Naive thymus-derived CD4-positive, alpha-beta T cell (primary cell): ENCODE measurements around the gene GAK. TPM values are rescaled to one million over a fixed set of nuclear protein-coding genes. Genes with fewer than 3 reads are reported as not detected.

Source experiments
- ATAC-seq: fragments of 150-1000 bp; cut with Tn5 transposase; 2 replicates; pipeline ENCODE4 v1.10.0; 2021; ENCODE audit warnings: mild to moderate bottlenecking, moderate library complexity
- CTCF ChIA-PET: fragments of 350-600 bp; sonication (Branson Sonifier 250); formaldehyde crosslinking; loops from one replicate; lab custom pipeline; 2021; ENCODE audit warnings: antibody characterized with exemption; lab: Charles Lee
- POLR2A ChIA-PET: fragments of 350-600 bp; sonication (Branson Sonifier 250); formaldehyde crosslinking; loops from one replicate; lab custom pipeline; 2021; ENCODE audit warnings: antibody characterized with exemption, inconsistent platforms; lab: Charles Lee
- DNase-seq, 9 donors: peaks; one replicate each; pipeline versions ENCODE4 v3.0.0 to v3.0.0-alpha.2; 2020 to 2022; ENCODE audit warnings: mixed read lengths in 1 of 9
- H3K27ac ChIP-seq: one replicate; pipeline ENCODE4 v1.7.0; 2013; ENCODE audit warnings: mild to moderate bottlenecking, low read depth, low read length, moderate library complexity
- H3K27me3 ChIP-seq, 2 donors: one replicate each; pipeline ENCODE4 v1.7.0; 2013; ENCODE audit warnings: low read length in 2 of 2, mild to moderate bottlenecking in 2 of 2, moderate library complexity in 2 of 2; ENCODE audit not compliant: control insufficient read depth in 2 of 2, insufficient read depth in 2 of 2
- H3K36me3 ChIP-seq, 3 experiments: 1 replicate in 2 of 3; 2 replicates in 1 of 3; pipeline ENCODE4 v1.7.0; 2013; ENCODE audit warnings: low read length in 3 of 3, mild to moderate bottlenecking in 3 of 3, moderate library complexity in 1 of 3; ENCODE audit not compliant: insufficient read depth in 3 of 3, control insufficient read depth in 2 of 3
- H3K4me1 ChIP-seq, 2 donors: one replicate each; pipeline ENCODE4 v1.7.0; 2013; ENCODE audit warnings: low read length in 2 of 2, mild to moderate bottlenecking in 2 of 2, moderate library complexity in 1 of 2; ENCODE audit not compliant: control insufficient read depth in 2 of 2, insufficient read depth in 2 of 2
- H3K4me3 ChIP-seq: 2 replicates; pipeline ENCODE4 v1.7.0; 2013; ENCODE audit warnings: mild to moderate bottlenecking, low read length
- H3K9me3 ChIP-seq, 3 experiments: 1 replicate in 2 of 3; 2 replicates in 1 of 3; pipeline ENCODE4 v1.7.0; 2013; ENCODE audit warnings: low read length in 3 of 3; ENCODE audit not compliant: control insufficient read depth in 2 of 3
- H3K27ac Mint-ChIP-seq, 9 donors: one replicate each; pipeline ENCODE4 v1.8.0; 2020 to 2022; ENCODE audit warnings: mixed read lengths in 9 of 9, mild to moderate bottlenecking in 8 of 9, moderate library complexity in 5 of 9, inconsistent platforms in 2 of 9
- H3K27me3 Mint-ChIP-seq, 5 donors: one replicate each; pipeline ENCODE4 v1.8.0; 2021 to 2022; ENCODE audit warnings: mixed read lengths in 5 of 5, mild to moderate bottlenecking in 1 of 5
- H3K36me3 Mint-ChIP-seq, 5 donors: one replicate each; pipeline ENCODE4 v1.8.0; 2020 to 2022; ENCODE audit warnings: mixed read lengths in 5 of 5, mild to moderate bottlenecking in 3 of 5, inconsistent platforms in 1 of 5
- H3K4me1 Mint-ChIP-seq, 7 donors: one replicate each; pipeline ENCODE4 v1.8.0; 2020 to 2022; ENCODE audit warnings: mixed read lengths in 7 of 7, mild to moderate bottlenecking in 3 of 7, inconsistent platforms in 1 of 7
- H3K4me3 Mint-ChIP-seq, 10 donors: one replicate each; pipeline ENCODE4 v1.8.0; 2020 to 2022; ENCODE audit warnings: mild to moderate bottlenecking in 10 of 10, mixed read lengths in 10 of 10, moderate library complexity in 6 of 10, inconsistent platforms in 2 of 10
- H3K9me3 Mint-ChIP-seq, 11 donors: one replicate each; pipeline ENCODE4 v1.8.0; 2020 to 2022; ENCODE audit warnings: mixed read lengths in 11 of 11, mild to moderate bottlenecking in 4 of 11, inconsistent platforms in 1 of 11, moderate library complexity in 1 of 11
- intact Hi-C, 2 donors: fragments of 100-400 bp; cut with micrococcal nuclease; formaldehyde crosslinking; loops; one replicate each; pipeline ENCODE4 v1.15.1; 2023
- polyA plus RNA-seq, 2 donors: library from polyadenylated mRNA; unstranded; fragments of 300-500 nt; fragmentation: Illumina TruSeq; gene quantifications; one replicate each; pipeline ENCODE4 v1.2.3, GENCODE V29; 2021
- total RNA-seq, 6 experiments: library from RNA in 5 of 6; stranded (reverse) in 5 of 6; gene quantifications; 1 replicate in 5 of 6; 2 replicates in 1 of 6; pipeline ENCODE4 v1.2.3 and lab custom pipeline; 2021 to 2026

GAK gene
- total and polyA plus RNA-seq, 7 experiments from 2014 or later = 34.0 to 206 (median 170) TPM

DNA sequence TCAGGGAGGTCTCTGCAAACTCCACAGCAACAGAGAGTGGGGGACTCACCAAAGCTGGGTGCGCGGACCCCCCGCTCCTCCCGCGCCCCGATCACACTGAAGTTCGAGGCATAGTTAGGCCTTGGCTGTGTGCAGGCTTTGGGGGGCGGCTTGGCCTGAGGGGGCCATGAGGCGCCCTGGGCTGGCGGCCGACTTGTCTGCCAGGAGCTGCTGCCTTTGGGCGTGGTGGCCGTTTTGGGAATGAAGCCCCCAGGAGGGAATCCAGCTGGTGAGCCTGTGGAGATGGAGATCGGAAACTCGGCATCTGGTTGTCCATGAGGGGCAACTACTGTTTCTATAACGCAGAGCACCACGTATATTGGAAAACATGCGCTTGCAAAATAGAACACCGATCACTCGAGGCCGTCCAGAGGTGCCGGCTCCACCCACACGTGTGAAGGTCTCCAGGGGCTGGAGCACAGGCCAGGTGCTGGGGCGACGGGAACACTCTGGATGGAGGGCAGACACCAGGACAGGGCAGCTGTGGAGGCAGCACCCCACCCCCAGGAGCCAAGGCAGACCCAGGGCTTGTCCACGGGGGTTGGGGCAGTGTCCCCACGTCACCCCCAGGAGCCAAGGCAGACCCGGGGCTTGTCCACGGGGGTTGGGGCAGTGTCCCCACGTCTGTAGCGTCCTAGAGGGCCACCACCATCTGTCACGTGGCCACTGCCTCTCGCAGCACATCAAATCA is 80.2 kb downstream of the GAK start:
- no peak for DNase-seq
- ATAC-seq = peak; percentile 20
- Histone ChIP-seq H3K36me3 (peaks cover 0 to 40% (median 0%) of the 10 kb centered on the region in 3 experiments), H3K4me3 (no peak overlapping the region), H3K27ac (no peak overlapping the region), H3K27me3 (no peaks in the 10 kb centered on the region), H3K9me3 (peaks cover 0 to 6% (median 4%) of the 10 kb centered on the region in 3 experiments), H3K4me1 (no peaks in the 10 kb centered on the region)
- Mint-ChIP-seq H3K9me3 (peaks cover 0 to 13% (median 3%) of the 10 kb centered on the region in 11 donors), H3K36me3 (peaks cover 6 to 40% (median 9%) of the 10 kb centered on the region in 5 donors), H3K4me1 (peaks cover 0 to 11% (median 7%) of the 10 kb centered on the region in 7 donors), H3K4me3 (no peak overlapping the region), H3K27me3 (no peaks in the 10 kb centered on the region), H3K27ac (no peak overlapping the region)
- ChIA-PET POLR2A (no interaction called here), CTCF (no interaction called here)
- intact Hi-C loops = no loop called here

GRCh38 chr4:850323-850945 is 81.7 kb downstream of the GAK start:
- Histone ChIP-seq H3K4me3 (no peak overlapping the region), H3K27ac (no peak overlapping the region), H3K36me3 (peaks cover 0 to 37% (median 0%) of the 10 kb centered on the region in 3 experiments), H3K4me1 (no peaks in the 10 kb centered on the region), H3K27me3 (no peaks in the 10 kb centered on the region), H3K9me3 (no peaks in the 10 kb centered on the region)
- ChIA-PET POLR2A (no interaction called here), CTCF (no interaction called here)
- no peak for ATAC-seq
- intact Hi-C loops = no loop called here
- H3K4me3 Mint-ChIP-seq = no peak overlapping the region
- H3K9me3 Mint-ChIP-seq = peaks cover 0 to 7% (median 0%) of the 10 kb centered on the region in 11 donors
- DNase-seq = no peak
- H3K27me3 Mint-ChIP-seq = no peaks in the 10 kb centered on the region
- peaks cover 0 to 4% (median 0%) of the 10 kb centered on the region in 7 donors for H3K4me1 Mint-ChIP-seq
- no peak overlapping the region for H3K27ac Mint-ChIP-seq
- H3K36me3 Mint-ChIP-seq = peaks cover 0 to 37% (median 3%) of the 10 kb centered on the region in 5 donors

GRCh38 chr4:849478-850175 is 82.5 kb downstream of the GAK start:
- Histone ChIP-seq H3K9me3 (no peaks in the 10 kb centered on the region), H3K27me3 (no peaks in the 10 kb centered on the region), H3K4me3 (no peak overlapping the region), H3K36me3 (peaks cover 0 to 37% (median 0%) of the 10 kb centered on the region in 3 experiments), H3K27ac (no peak overlapping the region), H3K4me1 (no peaks in the 10 kb centered on the region)
- no peak overlapping the region for H3K4me3 Mint-ChIP-seq
- H3K27ac Mint-ChIP-seq = no peak overlapping the region
- ATAC-seq (no peak), DNase-seq (no peak)
- ChIA-PET CTCF (no interaction called here), POLR2A (no interaction called here)
- peaks cover 0 to 35% (median 3%) of the 10 kb centered on the region in 5 donors for H3K36me3 Mint-ChIP-seq
- peaks cover 0 to 7% (median 0%) of the 10 kb centered on the region in 11 donors for H3K9me3 Mint-ChIP-seq
- no peaks in the 10 kb centered on the region for H3K27me3 Mint-ChIP-seq
- intact Hi-C loops = no loop called here
- no peaks in the 10 kb centered on the region for H3K4me1 Mint-ChIP-seq

DNA sequence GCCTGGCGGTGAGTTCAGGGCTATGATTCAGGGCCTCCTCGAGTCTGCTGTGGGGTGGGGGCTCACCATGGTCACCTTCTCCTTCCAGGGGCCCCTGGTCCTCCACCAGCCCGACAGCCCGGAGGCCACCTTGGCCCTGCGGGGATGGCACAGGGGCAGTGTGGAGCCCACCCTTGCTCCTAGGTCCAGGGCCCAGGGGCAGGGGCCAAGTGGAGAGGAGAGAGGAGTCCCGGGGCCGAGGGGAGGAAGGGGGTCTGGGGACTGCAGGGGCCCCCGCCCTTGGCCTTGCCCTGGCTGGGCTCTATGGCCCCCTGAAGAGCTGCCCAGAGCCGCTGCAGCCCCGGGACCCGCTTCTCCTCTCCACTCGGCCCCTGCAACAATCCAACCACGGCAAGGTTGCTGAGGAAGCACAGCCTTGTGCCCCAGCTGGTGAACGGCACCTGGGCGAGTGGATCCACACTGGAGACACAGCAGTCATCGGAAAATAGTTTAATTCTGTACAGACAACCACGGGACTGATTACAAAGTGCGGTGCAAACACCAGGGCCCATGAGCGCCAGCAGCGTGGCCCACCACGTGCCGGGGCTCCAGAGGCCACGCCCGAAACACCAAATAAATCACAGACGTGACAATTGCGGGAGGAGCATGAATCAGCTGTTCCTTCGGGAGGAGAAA is 83.2 kb downstream of the GAK start:
- CTCF ChIA-PET = no interaction called here
- H3K27ac ChIP-seq = no peak overlapping the region
- no peaks in the 10 kb centered on the region for H3K27me3 Mint-ChIP-seq
- DNase-seq (no peak), ATAC-seq (no peak)
- peaks cover 0 to 8% (median 0%) of the 10 kb centered on the region in 11 donors for H3K9me3 Mint-ChIP-seq
- H3K27ac Mint-ChIP-seq = no peak overlapping the region
- H3K9me3 ChIP-seq = no peaks in the 10 kb centered on the region
- H3K27me3 ChIP-seq = no peaks in the 10 kb centered on the region
- H3K4me1 ChIP-seq = no peaks in the 10 kb centered on the region
- H3K4me1 Mint-ChIP-seq = no peaks in the 10 kb centered on the region
- peaks cover 0 to 37% (median 0%) of the 10 kb centered on the region in 3 experiments for H3K36me3 ChIP-seq
- H3K4me3 Mint-ChIP-seq = no peak overlapping the region
- peaks cover 0 to 37% (median 0%) of the 10 kb centered on the region in 5 donors for H3K36me3 Mint-ChIP-seq
- POLR2A ChIA-PET = no interaction called here
- intact Hi-C loops = no loop called here
- H3K4me3 ChIP-seq = no peak overlapping the region

- intact Hi-C loops = no loop called here
- H3K4me3 Mint-ChIP-seq = no peak overlapping the region
- Histone ChIP-seq H3K27ac (no peak overlapping the region), H3K36me3 (peaks cover 0 to 37% (median 0%) of the 10 kb centered on the region in 3 experiments), H3K9me3 (no peaks in the 10 kb centered on the region), H3K4me1 (no peaks in the 10 kb centered on the region), H3K4me3 (no peak overlapping the region), H3K27me3 (no peaks in the 10 kb centered on the region)
- no peaks in the 10 kb centered on the region for H3K27me3 Mint-ChIP-seq
- DNase-seq (no peak), ATAC-seq (no peak)
- CTCF ChIA-PET = no interaction called here
- H3K4me1 Mint-ChIP-seq = no peaks in the 10 kb centered on the region
- peaks cover 0 to 8% (median 0%) of the 10 kb centered on the region in 11 donors for H3K9me3 Mint-ChIP-seq
- H3K36me3 Mint-ChIP-seq = peaks cover 0 to 38% (median 0%) of the 10 kb centered on the region in 5 donors
- peak overlapping the region in 1 of 9 donors; percentile 56 for H3K27ac Mint-ChIP-seq
- POLR2A ChIA-PET = no interaction called here
Measured at GRCh38 chr4:848307-848691, 83.8 kb downstream of the GAK start.

DNA sequence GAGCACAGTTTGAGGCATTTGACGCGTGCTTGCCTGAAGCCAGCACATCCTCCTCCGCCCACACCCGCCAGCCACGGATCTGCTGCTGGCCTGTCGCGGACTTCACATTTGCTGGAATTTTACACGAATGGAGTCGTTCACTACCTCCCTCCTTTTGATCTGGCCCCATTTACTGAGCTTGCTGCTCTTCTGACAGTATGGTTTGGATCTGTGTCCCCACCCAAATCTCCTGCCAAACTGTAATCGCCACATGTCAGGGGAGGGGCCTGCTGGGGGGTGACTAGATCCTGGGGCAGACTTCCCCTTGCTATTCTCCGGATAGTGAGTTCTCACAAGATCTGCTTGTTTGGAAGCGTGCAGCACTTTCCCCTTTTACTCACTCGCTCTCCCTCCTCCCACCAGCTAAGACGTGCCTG is 86.3 kb downstream of the GAK start:
- no peak overlapping the region for H3K27ac ChIP-seq
- peaks cover 0 to 27% (median 0%) of the 10 kb centered on the region in 3 experiments for H3K36me3 ChIP-seq
- Mint-ChIP-seq H3K9me3 (peaks cover 0 to 12% (median 3%) of the 10 kb centered on the region in 11 donors), H3K27ac (no peak overlapping the region), H3K4me1 (no peaks in the 10 kb centered on the region), H3K36me3 (peaks cover 0 to 45% (median 9%) of the 10 kb centered on the region in 5 donors), H3K27me3 (no peaks in the 10 kb centered on the region), H3K4me3 (no peak overlapping the region)
- CTCF ChIA-PET = no interaction called here
- H3K4me1 ChIP-seq = no peaks in the 10 kb centered on the region
- H3K9me3 ChIP-seq = no peaks in the 10 kb centered on the region
- H3K4me3 ChIP-seq = no peak overlapping the region
- intact Hi-C loops = no loop called here
- DNase-seq = no peak
- ATAC-seq = no peak
- POLR2A ChIA-PET = no interaction called here
- H3K27me3 ChIP-seq = no peaks in the 10 kb centered on the region
